Kidney tubule cell (primary cell): ENCODE data around the gene TNIP1.

Experiments used
- DNase-seq: peaks from one replicate; pipeline ENCODE4 v3.0.0-alpha.2; 2018; ENCODE audit warnings: low spot score

TNIP1 gene

DNA sequence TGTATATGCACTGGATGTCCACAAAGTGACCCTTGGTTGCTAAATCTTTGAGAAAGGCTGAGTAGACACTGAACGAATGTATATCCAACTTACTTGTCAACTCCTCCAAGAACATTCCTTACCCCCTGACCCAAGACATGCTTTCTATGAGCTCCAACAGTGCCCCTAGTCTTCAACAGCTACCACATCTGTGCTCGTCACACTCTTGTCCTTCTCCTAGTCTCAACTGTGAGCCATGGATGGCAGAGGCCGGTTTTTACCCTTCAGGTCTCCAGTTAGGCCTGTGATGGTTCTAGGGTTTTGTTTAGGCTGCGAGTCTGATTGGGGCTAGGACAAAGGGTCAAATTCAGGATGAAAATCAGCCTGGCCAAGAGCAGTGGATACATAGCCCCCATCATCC lies 79.4 kb downstream of the TNIP1 start:
- no peak for DNase-seq

DNA sequence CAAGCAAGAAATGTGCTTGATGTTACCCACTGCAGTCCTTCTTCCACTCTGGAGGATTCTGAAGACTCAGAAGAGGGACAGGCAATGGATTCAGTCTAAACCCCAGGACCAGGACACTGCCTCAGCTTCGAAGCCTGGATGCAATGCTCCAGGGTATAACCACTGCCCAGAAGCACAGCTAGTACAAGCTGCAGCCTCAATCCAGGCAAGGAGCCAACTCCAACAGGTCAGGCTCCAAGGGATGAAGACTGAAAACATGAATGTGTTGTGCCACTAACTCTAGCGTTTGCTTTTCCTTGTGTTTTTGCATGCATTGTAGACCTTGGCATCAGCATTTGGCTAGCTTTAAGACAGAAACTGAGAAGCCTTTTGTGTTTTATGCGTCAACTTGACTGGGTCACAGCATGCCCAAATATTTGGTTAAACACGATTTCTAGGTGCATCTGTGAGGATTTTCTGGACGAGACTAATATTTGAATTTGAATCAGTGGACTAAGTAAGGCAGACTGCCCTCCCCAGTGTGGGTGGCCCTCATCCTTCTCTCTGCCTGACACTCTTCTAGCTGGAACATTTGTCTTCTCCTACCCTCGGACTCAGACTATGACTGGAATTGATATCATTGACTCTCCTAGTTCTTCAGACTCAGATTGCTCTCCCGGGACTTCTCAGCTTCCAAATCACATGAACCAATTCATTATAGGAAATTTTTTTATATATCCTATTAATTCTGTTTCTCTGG lies 81.0 kb downstream of the TNIP1 start:
- no peak for DNase-seq

DNA sequence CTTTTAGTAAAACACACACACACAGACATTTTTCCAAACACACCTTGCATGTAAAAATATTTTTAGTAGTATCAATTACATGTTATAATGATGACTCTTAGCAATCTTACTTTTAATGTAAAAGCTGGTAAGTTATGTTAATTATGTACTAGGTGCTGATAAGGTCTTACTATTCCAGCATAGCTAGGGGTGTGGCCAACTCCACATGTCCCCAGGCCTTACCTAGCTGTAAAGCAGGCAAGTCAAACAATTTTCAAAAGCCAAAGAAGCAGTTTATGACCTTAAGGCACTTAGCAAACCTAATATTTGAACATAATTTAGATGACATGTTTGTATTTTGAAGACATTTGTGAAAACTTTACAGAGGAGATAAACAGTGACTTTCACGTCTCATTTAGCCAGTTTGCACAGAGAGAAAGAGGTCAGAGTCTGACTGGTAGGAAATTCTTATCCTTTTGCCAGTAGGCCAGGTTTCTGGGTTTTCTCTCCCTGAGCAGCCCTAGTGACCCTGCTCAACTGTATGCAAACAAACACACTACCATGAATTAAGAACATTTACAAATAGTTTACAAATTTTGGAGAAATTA lies 86.9 kb downstream of the TNIP1 start:
- DNase-seq, result no peak

DNA sequence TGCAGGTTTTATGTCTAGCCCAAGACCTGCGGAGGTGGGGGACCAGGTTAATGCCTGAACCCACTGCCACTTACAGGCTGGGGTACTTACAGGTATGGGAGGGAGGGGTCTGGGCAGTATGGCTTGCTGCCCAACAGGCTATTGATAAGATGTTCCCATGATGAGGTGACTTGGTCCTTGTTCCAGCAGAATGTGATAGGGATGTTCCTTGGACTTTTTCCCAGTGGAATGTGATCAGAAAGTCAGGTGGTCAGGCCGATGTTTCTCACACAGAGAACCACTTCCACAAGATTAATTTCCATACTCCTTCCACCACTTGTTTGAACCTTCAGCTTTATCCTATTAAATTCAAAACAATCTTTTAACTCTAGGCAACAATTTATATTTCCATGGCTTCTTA lies 87.4 kb downstream of the TNIP1 start:
- no peak for DNase-seq

DNA sequence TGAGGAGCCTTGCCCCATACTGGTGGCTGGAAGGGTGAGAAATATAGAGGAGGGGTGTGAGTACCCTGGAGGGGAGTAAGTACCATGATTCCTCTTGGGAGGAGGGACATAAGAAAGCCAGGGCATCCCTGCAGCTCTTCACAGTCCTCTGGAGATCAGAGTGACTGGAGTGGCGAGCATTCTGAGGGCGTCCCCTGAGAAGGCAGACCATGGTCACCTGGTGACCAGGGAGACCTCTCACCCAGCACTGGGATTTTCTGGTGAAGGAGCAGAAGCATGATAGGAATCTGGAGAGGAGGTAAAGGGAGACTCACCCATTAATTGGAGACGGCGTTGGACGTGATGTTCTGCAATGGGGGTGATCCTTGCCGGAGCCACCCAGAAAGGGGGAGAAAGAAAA lies 88.1 kb downstream of the TNIP1 start:
- DNase-seq, result no peak

DNA sequence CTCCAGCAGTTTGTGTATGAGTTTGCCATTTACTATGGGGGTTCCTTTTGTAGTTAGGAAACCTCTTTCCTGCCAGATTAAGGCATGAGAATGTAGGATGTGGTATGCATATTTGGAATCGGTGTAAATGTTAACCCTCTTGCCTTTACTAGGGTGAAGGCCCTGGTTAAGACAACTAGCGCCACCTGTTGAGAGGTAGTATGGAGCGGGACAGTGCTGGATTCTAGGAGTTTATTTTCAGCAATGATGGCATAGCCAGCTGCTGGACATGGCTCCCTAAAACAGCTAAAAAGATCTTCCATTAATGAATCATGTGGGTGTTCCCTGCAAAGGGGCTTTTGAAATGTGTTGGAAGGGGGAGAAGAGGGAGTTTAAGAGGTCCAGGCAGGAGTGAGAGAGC lies 91.1 kb downstream of the TNIP1 start:
- DNase-seq, result no peak

DNA sequence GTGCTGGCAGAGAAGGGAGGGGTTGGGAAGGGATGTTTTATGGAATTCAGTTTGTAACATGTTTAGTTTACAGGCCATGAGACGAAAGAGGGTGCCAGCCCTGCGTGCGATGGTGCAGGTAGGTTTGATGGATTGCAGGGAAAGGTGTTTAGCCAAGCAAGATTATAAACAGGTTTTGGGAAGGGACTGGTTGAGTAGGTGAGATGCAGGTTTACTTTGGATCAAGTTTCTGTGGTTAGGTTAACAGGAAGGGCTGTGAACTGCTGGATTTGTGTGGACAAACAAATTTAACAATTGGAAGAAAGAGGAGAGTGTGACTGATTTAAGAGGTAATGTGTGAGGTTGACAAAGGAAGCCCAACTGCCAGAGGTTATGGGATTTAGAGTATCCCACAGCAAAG lies 93.1 kb downstream of the TNIP1 start:
- no peak for DNase-seq
